K562 (cell line): Measurements from ENCODE around the gene GCK. TPM values are rescaled to one million over a fixed set of nuclear protein-coding genes. Genes with fewer than 3 reads are reported as not detected.
A peak's percentile ranks its signal among the peaks of the same experiment; 100 is the strongest.

Experiments
- BHLHE40 ChIP-seq: IDR thresholded peaks from 2 replicates; pipeline ENCODE4 v1.6.1; 2011; ENCODE audit warnings: low read length, improper control_type of control experiment
- CC2D1A ChIP-seq: fragments of 450-650 bp; IDR thresholded peaks from 2 replicates; pipeline ENCODE4 v1.6.1; 2017; ENCODE audit warnings: mild to moderate bottlenecking
- GTF2A2 ChIP-seq: IDR thresholded peaks from 2 replicates; pipeline ENCODE4 v1.6.1; 2016; ENCODE audit warnings: mild to moderate bottlenecking, missing genetic modification characterization, missing compliant biosample characterization
- RAD21 ChIP-seq, 2 experiments: fragments of 250-450 bp in 1 of 2; fragments of 450-650 bp in 1 of 2; sonication (Bioruptor Pico) in 1 of 2; formaldehyde crosslinking in 1 of 2; IDR thresholded peaks in 1 of 2; conservative IDR thresholded peaks in 1 of 2; 2 replicates each; pipeline versions ENCODE4 v1.4.0 to v1.8.0; 2020 to 2022; ENCODE audit warnings: mild to moderate bottlenecking in 2 of 2, moderate library complexity in 1 of 2
- RCOR1 ChIP-seq, 2 experiments: IDR thresholded peaks; 2 replicates each; pipeline ENCODE4 v1.6.1; 2012; ENCODE audit warnings: low read depth in 2 of 2, low read length in 2 of 2, borderline replicate concordance in 1 of 2, improper control_type of control experiment in 1 of 2
- SP1 ChIP-seq: sonication (generic); formaldehyde crosslinking; IDR thresholded peaks from 2 replicates; pipeline ENCODE4 v1.8.1; 2022; ENCODE audit warnings: mild to moderate bottlenecking, missing genetic modification reagents
- SREBF2 ChIP-seq: sonication (generic); formaldehyde crosslinking; IDR thresholded peaks from 2 replicates; pipeline ENCODE4 v1.4.0; 2020; ENCODE audit warnings: mild to moderate bottlenecking, missing genetic modification reagents
- polyA plus RNA-seq, 8 experiments: library from polyadenylated mRNA; depleted of rRNA in 4 of 8; stranded (reverse) in 5 of 8; unstranded in 3 of 8; fragments of >200 nt; fragmentation: Nextera tagmentation in 2 of 8; fragmentation: Illumina TruSeq in 1 of 8; extraction: Ambion mirVana in 2 of 8; extraction: Trizol in 1 of 8; gene quantifications; 2 replicates each; pipeline versions ENCODE4 v1.2.1 to v1.2.3, GENCODE V29; 2011 to 2014; ENCODE audit warnings: inconsistent platforms in 1 of 8, missing spikeins in 1 of 8
- total RNA-seq, 7 experiments: library from RNA; depleted of rRNA in 6 of 7; stranded (reverse); fragments of >200 nt in 6 of 7; fragmentation: Illumina TruSeq in 2 of 7; extraction: Trizol in 2 of 7; gene quantifications; 2 replicates each; pipeline versions ENCODE4 v1.2.1 to v1.2.3, GENCODE V29; 2011 to 2021; ENCODE audit warnings: low replicate concordance in 1 of 7
- TF ChIP-seq, protein P1 (sequence below): sonication (generic); formaldehyde crosslinking; IDR thresholded peaks from 2 replicates; pipeline ENCODE4 v1.8.0; 2023; ENCODE audit warnings: mild to moderate bottlenecking, missing genetic modification reagents
- TF ChIP-seq, protein P2 (sequence below): fragments of 450-650 bp; formaldehyde crosslinking; IDR thresholded peaks from 2 replicates; pipeline ENCODE4 v1.4.0; 2020; ENCODE audit warnings: mild to moderate bottlenecking, moderate library complexity

GCK gene
- total and polyA plus RNA-seq, 9 of the 15 experiments (the other 6 are each of a cell fraction or from before 2014, with no cell fraction given): 0.11 to 0.55 (median 0.16) TPM; not detected in 3

DNA sequence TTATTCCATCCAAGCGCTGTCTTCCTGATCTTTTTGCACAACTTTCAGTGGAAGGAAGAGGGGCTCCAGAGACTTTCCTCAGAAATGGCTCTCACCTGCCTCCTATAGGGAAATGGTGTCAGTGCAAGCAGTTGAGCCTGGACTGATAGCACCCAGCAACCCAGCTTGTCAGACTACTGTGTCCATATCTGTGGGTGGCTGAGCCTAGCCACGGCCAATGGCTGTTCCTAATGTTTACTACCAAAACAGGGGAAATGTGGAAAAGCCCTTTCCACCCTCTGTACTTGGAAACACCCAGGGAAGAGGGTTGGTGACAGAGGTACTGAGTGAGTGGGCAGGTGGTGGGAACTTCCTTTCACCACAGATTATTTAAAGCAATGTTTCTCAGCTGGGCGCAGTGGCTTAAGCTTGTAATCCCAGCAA lies 7.2 kb upstream of the GCK start (continued):
- TF ChIP-seq GTF2A2 (tag) (no peak), BHLHE40 (0 out of 2 replicates have a peak, but pooled peaks have one; percentile 7), CC2D1A (0 out of 2 replicates have a peak, but pooled peaks have one; percentile 45), SREBF2 (no peak), RCOR1 (IDR thresholded peaks at IDR 0.05; ENCODE audit: borderline replicate concordance in 1 of 2, low read depth in 2 of 2, low read length in 2 of 2) (0 out of 4 replicates have a peak, but pooled peaks of 1 of the 2 experiments have one; percentile 20), RAD21 (CRISPR knock-in tag; conservative IDR thresholded peaks at IDR 0.05 in 1 of 2, IDR thresholded peaks at IDR 0.05 in 1 of 2) (peak; percentile 71 to 85), SP1 (CRISPR knock-in tag) (0 out of 2 replicates have a peak, but pooled peaks have one; percentile 7)
- TF ChIP-seq, protein P1, sequence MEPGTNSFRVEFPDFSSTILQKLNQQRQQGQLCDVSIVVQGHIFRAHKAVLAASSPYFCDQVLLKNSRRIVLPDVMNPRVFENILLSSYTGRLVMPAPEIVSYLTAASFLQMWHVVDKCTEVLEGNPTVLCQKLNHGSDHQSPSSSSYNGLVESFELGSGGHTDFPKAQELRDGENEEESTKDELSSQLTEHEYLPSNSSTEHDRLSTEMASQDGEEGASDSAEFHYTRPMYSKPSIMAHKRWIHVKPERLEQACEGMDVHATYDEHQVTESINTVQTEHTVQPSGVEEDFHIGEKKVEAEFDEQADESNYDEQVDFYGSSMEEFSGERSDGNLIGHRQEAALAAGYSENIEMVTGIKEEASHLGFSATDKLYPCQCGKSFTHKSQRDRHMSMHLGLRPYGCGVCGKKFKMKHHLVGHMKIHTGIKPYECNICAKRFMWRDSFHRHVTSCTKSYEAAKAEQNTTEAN: no peak
- TF ChIP-seq, protein P2, sequence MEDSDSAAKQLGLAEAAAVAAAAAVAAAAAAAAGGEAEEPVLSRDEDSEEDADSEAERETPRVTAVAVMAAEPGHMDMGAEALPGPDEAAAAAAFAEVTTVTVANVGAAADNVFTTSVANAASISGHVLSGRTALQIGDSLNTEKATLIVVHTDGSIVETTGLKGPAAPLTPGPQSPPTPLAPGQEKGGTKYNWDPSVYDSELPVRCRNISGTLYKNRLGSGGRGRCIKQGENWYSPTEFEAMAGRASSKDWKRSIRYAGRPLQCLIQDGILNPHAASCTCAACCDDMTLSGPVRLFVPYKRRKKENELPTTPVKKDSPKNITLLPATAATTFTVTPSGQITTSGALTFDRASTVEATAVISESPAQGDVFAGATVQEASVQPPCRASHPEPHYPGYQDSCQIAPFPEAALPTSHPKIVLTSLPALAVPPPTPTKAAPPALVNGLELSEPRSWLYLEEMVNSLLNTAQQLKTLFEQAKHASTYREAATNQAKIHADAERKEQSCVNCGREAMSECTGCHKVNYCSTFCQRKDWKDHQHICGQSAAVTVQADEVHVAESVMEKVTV: peak; percentile 66
